ENCODE measurements around the gene FAM131A.

Gene FAM131A

DNA sequence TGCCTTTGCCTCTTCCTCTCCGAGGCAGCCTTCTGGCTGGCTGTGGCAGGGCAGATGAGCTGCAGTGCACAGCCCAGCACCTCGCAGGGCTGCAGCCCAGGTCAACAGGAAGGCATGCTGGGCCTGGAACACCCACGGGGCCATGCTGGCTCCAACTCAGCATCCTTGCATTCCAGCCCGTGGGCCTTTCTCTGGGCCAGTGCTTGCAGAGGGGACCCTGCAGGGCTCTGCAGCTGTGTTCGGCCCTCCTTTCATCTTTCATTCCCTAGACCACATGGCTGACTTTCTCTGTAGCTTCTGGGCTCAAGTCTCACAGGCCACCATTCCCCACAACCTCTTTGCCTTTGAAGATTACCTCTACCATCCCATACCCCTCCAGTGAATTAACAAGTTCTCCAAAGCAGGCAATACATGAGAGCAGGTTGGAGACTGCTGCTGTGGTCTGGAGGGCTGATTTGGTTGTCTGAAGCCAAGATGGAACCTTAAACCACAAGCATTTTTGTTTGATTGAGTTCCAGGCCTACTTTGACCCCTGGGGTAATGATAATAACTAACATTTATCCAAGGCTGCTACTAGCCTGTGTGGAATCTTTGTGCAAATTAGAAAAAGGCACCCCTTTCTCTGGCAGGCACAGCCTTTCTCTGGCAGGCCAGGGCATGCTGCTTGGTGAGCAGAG, 5.9 kb downstream of the FAM131A start:
- DNase-seq, result no peak

GRCh38 chr3:184344579-184345316, 7.3 kb downstream of the FAM131A start:
- DNase-seq, result no peak

DNA sequence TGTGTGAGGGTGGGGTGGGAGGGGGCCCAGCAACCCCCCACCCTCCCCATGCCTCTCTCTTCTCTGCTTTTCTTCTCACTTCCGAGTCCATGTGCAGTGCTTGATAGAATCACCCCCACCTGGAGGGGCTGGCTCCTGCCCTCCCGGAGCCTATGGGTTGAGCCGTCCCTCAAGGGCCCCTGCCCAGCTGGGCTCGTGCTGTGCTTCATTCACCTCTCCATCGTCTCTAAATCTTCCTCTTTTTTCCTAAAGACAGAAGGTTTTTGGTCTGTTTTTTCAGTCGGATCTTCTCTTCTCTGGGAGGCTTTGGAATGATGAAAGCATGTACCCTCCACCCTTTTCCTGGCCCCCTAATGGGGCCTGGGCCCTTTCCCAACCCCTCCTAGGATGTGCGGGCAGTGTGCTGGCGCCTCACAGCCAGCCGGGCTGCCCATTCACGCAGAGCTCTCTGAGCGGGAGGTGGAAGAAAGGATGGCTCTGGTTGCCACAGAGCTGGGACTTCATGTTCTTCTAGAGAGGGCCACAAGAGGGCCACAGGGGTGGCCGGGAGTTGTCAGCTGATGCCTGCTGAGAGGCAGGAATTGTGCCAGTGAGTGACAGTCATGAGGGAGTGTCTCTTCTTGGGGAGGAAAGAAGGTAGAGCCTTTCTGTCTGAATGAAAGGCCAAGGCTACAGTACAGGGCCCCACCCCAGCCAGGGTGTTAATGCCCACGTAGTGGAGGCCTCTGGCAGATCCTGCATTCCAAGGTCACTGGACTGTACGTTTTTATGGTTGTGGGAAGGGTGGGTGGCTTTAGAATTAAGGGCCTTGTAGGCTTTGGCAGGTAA, 8.1 kb downstream of the FAM131A start:
- no peak for DNase-seq

GRCh38 chr3:184346480-184347190, 9.2 kb downstream of the FAM131A start:
- no peak for DNase-seq

- no peak for DNase-seq
Measured at GRCh38 chr3:184347321-184348056, 10.1 kb downstream of the FAM131A start.

- no peak for DNase-seq
Measured at GRCh38 chr3:184348057-184348382, 10.6 kb downstream of the FAM131A start.

GRCh38 chr3:184349563-184350470, 12.4 kb downstream of the FAM131A start:
- DNase-seq, result no peak

GRCh38 chr3:184350618-184351017, 13.2 kb downstream of the FAM131A start:
- DNase-seq, result no peak

- no peak for DNase-seq
Measured at GRCh38 chr3:184351511-184352148, 14.2 kb downstream of the FAM131A start.

GRCh38 chr3:184352149-184352785, 14.9 kb downstream of the FAM131A start:
- no peak for DNase-seq

DNA sequence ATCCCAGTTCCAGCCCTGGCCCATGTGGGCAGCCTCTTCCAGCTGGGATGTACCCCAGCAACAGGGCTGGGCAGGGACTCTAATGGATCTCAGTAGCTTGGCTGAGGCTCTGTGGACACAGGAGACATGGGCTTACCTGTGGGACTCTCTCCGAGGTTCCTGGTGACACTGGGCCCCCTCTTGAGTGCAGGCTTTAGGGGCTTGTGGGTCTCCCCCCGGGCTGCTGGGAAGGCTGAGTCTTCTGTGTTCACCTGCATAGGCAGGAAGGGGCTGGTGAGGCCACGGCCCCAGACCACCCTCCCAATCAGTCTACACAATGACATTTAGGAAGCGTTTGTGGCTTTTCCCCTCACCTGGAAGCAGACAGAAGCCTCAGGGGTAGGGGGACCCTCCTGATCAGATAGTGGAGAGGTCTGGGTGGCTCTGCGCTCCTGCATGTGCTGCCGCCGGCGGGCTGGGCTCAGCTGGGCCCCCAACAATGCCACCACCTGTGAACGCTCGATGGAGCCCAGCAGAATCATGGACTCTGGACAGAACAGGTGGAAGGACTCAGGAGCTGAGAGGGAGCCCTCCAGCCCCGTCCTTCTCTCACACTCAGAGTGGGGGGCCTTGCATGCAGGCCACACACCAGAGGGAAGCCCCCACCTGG, 15.6 kb downstream of the FAM131A start:
- DNase-seq, result no peak

GRCh38 chr3:184353546-184353941, 16.1 kb downstream of the FAM131A start:
- DNase-seq, result no peak

DNA sequence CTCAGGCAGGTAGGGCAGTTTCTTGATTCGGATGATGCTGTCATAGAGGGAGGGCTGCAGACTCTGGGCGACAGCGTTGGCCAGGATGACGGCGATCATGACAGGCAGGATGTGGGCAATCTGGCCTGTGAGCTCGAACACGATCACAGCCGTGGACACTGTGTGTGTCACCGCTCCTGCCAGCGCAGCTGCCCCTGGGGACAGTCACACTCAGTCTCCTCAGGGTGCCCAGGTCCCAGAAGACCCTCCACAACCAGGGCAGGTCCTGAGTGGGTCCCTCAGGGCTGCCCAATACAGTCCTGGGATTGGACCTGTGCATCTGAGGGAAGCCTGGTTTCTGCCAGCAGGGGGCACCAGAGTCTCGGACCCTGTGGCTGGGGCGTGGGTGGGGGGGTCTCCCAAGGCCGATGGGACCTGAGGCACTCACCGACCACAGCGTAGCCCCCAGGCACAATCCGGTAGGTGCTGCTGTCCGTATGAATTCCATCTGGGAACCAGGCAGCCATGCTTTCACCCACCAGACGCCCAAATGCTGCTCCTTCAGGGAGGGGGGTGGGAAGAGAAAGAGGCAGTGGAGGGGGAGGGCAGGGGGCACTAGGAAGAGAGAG, 16.8 kb downstream of the FAM131A start:
- DNase-seq, result no peak

DNA sequence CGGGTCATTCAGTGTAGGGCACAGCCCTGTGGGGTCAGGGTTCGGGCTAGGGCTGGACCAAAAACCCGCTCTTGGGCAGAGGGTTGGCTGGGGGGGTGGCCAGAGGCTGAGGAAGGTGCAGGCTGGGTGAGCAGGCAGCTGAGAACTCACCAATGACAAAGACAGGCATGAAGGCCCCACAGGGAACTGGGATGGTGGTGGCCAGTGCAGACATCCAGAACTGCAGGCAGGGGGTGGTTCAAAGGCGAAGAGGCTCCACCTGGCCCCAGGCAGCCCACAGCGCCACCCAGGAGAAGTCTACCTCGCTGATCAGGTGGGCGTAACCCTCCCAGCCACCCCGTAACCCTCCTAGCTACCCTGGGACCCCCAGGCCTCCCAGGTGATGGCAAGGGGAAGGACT, 17.4 kb downstream of the FAM131A start:
- no peak for DNase-seq

GRCh38 chr3:184355261-184356040, 18.1 kb downstream of the FAM131A start:
- no peak for DNase-seq

DNA sequence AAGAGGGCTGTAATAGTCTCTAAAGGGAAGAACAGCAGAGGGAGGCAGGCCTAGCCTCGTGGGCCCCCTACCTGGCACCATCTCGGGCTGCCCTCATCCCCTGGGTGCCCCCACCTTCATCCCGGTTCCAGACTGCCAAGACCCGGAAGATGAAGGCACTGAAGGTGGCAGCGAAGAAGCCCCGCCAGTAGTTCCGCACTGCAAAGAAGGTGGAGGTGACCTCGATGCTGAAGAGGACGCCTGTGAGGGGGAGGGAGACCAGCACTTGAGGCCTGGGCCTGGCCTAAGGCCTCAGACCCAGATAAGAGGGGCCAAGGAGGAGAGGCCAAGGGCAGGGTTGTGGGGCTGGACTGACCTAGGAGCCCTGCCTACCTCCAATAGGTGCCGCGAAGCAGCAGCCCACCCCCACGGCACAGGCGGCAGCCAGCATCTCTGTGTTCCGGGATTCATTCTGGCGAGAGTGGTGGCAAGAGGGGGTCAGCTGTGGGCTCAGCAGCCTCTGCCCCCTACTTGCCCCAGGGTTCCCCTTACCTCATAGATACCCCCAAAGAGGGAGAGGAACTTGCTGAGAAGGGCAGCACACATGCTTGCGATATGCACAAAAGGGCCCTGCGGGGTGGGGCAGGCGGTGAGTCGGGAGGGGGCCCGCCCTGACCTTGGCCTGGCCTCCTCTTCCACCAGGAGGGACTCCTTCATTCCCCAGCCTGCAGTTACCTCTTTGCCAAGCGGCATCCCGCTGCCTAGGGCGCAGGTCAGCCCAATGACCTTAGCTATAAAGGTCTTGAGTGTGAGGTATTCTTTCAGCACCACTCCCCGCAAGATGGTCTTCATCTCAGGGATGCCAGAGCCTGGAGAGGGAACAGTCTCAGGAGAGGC, 20.1 kb downstream of the FAM131A start:
- DNase-seq, result no peak

- DNase-seq, result no peak
Measured at GRCh38 chr3:184358124-184358767, 20.8 kb downstream of the FAM131A start.

All from NCI-H524 treated with DMSO at 0.1 percent for 48 hours (cell line).